PC-9 (cell line): ENCODE data around the gene CDK18. TPM values are rescaled to one million over a fixed set of nuclear protein-coding genes. Genes with fewer than 3 reads are reported as not detected.

Experiments used
- BruUV-seq: library from RNA; stranded (reverse); fragments of 400-500 nt; replicated peaks from 2 replicates; lab custom pipeline; 2021; lab: Mats Ljungman, UMichigan
- CTCF ChIA-PET: fragments of 300-600 bp; sonication (Branson Sonifier 250); formaldehyde crosslinking; loops from one replicate; lab custom pipeline; 2022; ENCODE audit warnings: antibody characterized with exemption; lab: Charles Lee
- POLR2A ChIA-PET: fragments of 300-600 bp; sonication (Branson Sonifier 250); formaldehyde crosslinking; loops from one replicate; lab custom pipeline; 2022; ENCODE audit warnings: antibody characterized with exemption; ENCODE audit not compliant: unreplicated experiment; lab: Charles Lee
- DNase-seq, 2 experiments: peaks; one replicate each; pipeline versions ENCODE4 v3.0.0 to v3.0.0-alpha.2; 2015 to 2022; ENCODE audit warnings: mixed read lengths in 1 of 2
- H2AFZ ChIP-seq: fragments of 200-600 bp; sonication (generic); 2 replicates; pipeline ENCODE4 v1.8.1; 2017; ENCODE audit warnings: antibody characterized with exemption
- H3F3A ChIP-seq: fragments of 200-600 bp; sonication (generic); 2 replicates; pipeline ENCODE4 v1.8.1; 2017; ENCODE audit warnings: antibody characterized with exemption, mild to moderate bottlenecking, low read depth; ENCODE audit not compliant: insufficient read depth
- H3K27ac ChIP-seq: fragments of 200-600 bp; sonication (generic); 2 replicates; pipeline ENCODE4 v1.6.1; 2016; ENCODE audit warnings: mixed run types
- H3K27me3 ChIP-seq: fragments of 200-600 bp; sonication (generic); 2 replicates; pipeline ENCODE4 v1.6.1; 2016; ENCODE audit warnings: low read depth, mixed run types; ENCODE audit not compliant: insufficient read depth
- H3K36me3 ChIP-seq: fragments of 200-600 bp; sonication (generic); 2 replicates; pipeline ENCODE4 v1.6.1; 2016; ENCODE audit warnings: low read depth, mixed run types
- H3K4me1 ChIP-seq: fragments of 200-600 bp; sonication (generic); replicated peaks from 2 replicates; pipeline ENCODE4 v1.6.1; 2016; ENCODE audit warnings: mixed run types; ENCODE audit not compliant: insufficient read depth
- H3K4me2 ChIP-seq: fragments of 200-600 bp; sonication (generic); 2 replicates; pipeline ENCODE4 v1.6.1; 2017; ENCODE audit warnings: mixed run types
- H3K4me3 ChIP-seq: fragments of 200-600 bp; sonication (generic); 2 replicates; pipeline ENCODE4 v1.6.1; 2016; ENCODE audit warnings: mixed run types
- H3K79me2 ChIP-seq: fragments of 200-600 bp; sonication (generic); 2 replicates; pipeline ENCODE4 v1.6.1; 2017; ENCODE audit warnings: low read depth, mixed run types
- H3K9me2 ChIP-seq: fragments of 200-600 bp; sonication (generic); 2 replicates; pipeline ENCODE4 v1.8.1; 2017; ENCODE audit warnings: mild to moderate bottlenecking; ENCODE audit not compliant: insufficient read depth
- H3K9me3 ChIP-seq: fragments of 200-600 bp; sonication (generic); 2 replicates; pipeline ENCODE4 v1.8.1; 2016; ENCODE audit warnings: low read depth; ENCODE audit not compliant: insufficient read depth
- H4K20me1 ChIP-seq: fragments of 200-600 bp; sonication (generic); 2 replicates; pipeline ENCODE4 v1.8.1; 2017; ENCODE audit not compliant: insufficient read depth
- CTCF ChIP-seq: fragments of 200-600 bp; sonication (generic); conservative IDR thresholded peaks from 2 replicates; pipeline ENCODE4 v1.6.1; 2017; ENCODE audit warnings: mixed run types, antibody characterized with exemption, mild to moderate bottlenecking, moderate library complexity
- EZH2 ChIP-seq: fragments of 200-600 bp; sonication (generic); IDR thresholded peaks from 2 replicates; pipeline ENCODE4 v1.8.0; 2017; ENCODE audit warnings: antibody characterized with exemption, low read depth
- intact Hi-C: fragments of 100-400 bp; cut with micrococcal nuclease; formaldehyde crosslinking; loops from one replicate; pipeline ENCODE4 v1.10.0; 2022; ENCODE audit not compliant: unreplicated experiment
- total RNA-seq: library from RNA; stranded (reverse); gene quantifications from 2 replicates; pipeline ENCODE4 v1.2.3, GENCODE V29; 2021

Gene CDK18
- total RNA-seq, 1 experiment from 2014 or later = 35.3 TPM

GRCh38 chr1:205502992-205503391 lies 1.5 kb upstream of the CDK18 start:
- CTCF ChIA-PET = interaction anchor here (0.9 kb wide), 1 partner anchor 14 kb away, joined by 3 read pairs; no protein-coding TSS in a partner anchor
- H3K9me3 ChIP-seq = no peaks in the 10 kb centered on the region
- intact Hi-C loops = no loop called here
- no TSS peak for BruUV-seq
- peaks cover 15% of the 10 kb centered on the region for H3K79me2 ChIP-seq
- H3K36me3 ChIP-seq = no peaks in the 10 kb centered on the region
- no peaks in the 10 kb centered on the region for H3K27me3 ChIP-seq
- H3K4me2 ChIP-seq = no peak overlapping the region
- DNase-seq = no peak
- peaks cover 12% of the 10 kb centered on the region; the same call in 1 of the 2 replicates for H3F3A ChIP-seq
- no peaks in the 10 kb centered on the region for H4K20me1 ChIP-seq
- peaks cover 14% of the 10 kb centered on the region for H3K4me1 ChIP-seq
- H3K9me2 ChIP-seq = no peaks in the 10 kb centered on the region
- no peak overlapping the region for H2AFZ ChIP-seq
- POLR2A ChIA-PET = no interaction called here
- no peak overlapping the region for H3K27ac ChIP-seq
- TF ChIP-seq EZH2 (no peak), CTCF (no peak)
- no peak overlapping the region for H3K4me3 ChIP-seq

- Histone ChIP-seq H3K4me3 (peak overlapping the region; percentile 88), H3K27me3 (no peaks in the 10 kb centered on the region), H3K9me2 (no peaks in the 10 kb centered on the region), H3K9me3 (no peaks in the 10 kb centered on the region), H3F3A (peaks cover 12% of the 10 kb centered on the region; the same call in 1 of the 2 replicates), H3K79me2 (peaks cover 15% of the 10 kb centered on the region), H3K4me1 (peaks cover 14% of the 10 kb centered on the region), H2AFZ (peak overlapping the region; percentile 99), H4K20me1 (no peaks in the 10 kb centered on the region), H3K4me2 (peak overlapping the region; percentile 100), H3K27ac (peak overlapping the region; percentile 31), H3K36me3 (no peaks in the 10 kb centered on the region)
- intact Hi-C loops = no loop called here
- BruUV-seq = TSS peak; percentile 57
- peak in 1 of 2 experiments; percentile 35 for DNase-seq
- POLR2A ChIA-PET = interaction anchor here (0.5 to 0.7 kb wide), 2 partner anchors 29 to 65 kb away, joined by 3 to 19 read pairs; no protein-coding TSS in a partner anchor
- TF ChIP-seq EZH2 = no peak
- TF ChIP-seq CTCF = no peak
- CTCF ChIA-PET = interaction anchor here (0.5 kb wide), 2 partner anchors 714 to 759 kb away, joined by 6 to 17 read pairs; no protein-coding TSS in a partner anchor
These were observed 734 bp downstream of the CDK18 start for GRCh38 chr1:205505076-205505729.

- Histone ChIP-seq H4K20me1 (no peaks in the 10 kb centered on the region), H3K27me3 (no peaks in the 10 kb centered on the region), H3K4me2 (peak overlapping the region; percentile 100), H3F3A (peaks cover 9% of the 10 kb centered on the region; the same call in 1 of the 2 replicates), H3K27ac (no peak overlapping the region), H3K9me3 (no peaks in the 10 kb centered on the region), H3K9me2 (no peaks in the 10 kb centered on the region), H3K79me2 (peaks cover 15% of the 10 kb centered on the region), H3K4me1 (peaks cover 14% of the 10 kb centered on the region), H3K36me3 (no peaks in the 10 kb centered on the region), H3K4me3 (peak overlapping the region; percentile 88; the same call in 1 of the 2 replicates), H2AFZ (no peak overlapping the region)
- intact Hi-C loops = no loop called here
- CTCF ChIA-PET = interaction anchor here (0.6 kb wide), 1 partner anchor 220 kb away, joined by 3 read pairs; no protein-coding TSS in a partner anchor
- peak in 1 of 2 experiments; percentile 50 for DNase-seq
- BruUV-seq = no TSS peak
- TF ChIP-seq CTCF = no peak
- TF ChIP-seq EZH2 = no peak
- POLR2A ChIA-PET = no interaction called here
These were observed 1.3 kb downstream of the CDK18 start for GRCh38 chr1:205505791-205506190.
